Calu3 (cell line): Measurements from ENCODE around the gene C14orf180. TPM values are rescaled to one million over a fixed set of nuclear protein-coding genes. Genes with fewer than 3 reads are reported as not detected.

Source experiments
- BruUV-seq: library from RNA; stranded (reverse); fragments of 400-500 nt; replicated peaks from 2 replicates; lab custom pipeline; 2021; lab: Mats Ljungman, UMichigan
- CTCF ChIA-PET: fragments of 300-600 bp; sonication (Branson Sonifier 250); formaldehyde crosslinking; loops from one replicate; lab custom pipeline; 2022; ENCODE audit warnings: antibody characterized with exemption; lab: Charles Lee
- DNase-seq: peaks from one replicate; pipeline ENCODE4 v3.0.0; 2022
- H3K27ac Mint-ChIP-seq: one replicate; pipeline ENCODE4 v1.8.0; 2022; ENCODE audit warnings: mixed read lengths; ENCODE audit not compliant: unreplicated experiment
- H3K27me3 Mint-ChIP-seq: one replicate; pipeline ENCODE4 v1.8.0; 2022; ENCODE audit warnings: mixed read lengths; ENCODE audit not compliant: unreplicated experiment
- H3K36me3 Mint-ChIP-seq: one replicate; pipeline ENCODE4 v1.8.0; 2022; ENCODE audit warnings: mild to moderate bottlenecking, moderate library complexity, mixed read lengths; ENCODE audit not compliant: insufficient read depth, unreplicated experiment
- H3K4me1 Mint-ChIP-seq: one replicate; pipeline ENCODE4 v1.8.0; 2022; ENCODE audit warnings: mild to moderate bottlenecking, low read depth, mixed read lengths; ENCODE audit not compliant: unreplicated experiment
- H3K4me3 Mint-ChIP-seq: one replicate; pipeline ENCODE4 v1.8.0; 2022; ENCODE audit warnings: mild to moderate bottlenecking, low read depth, moderate library complexity, mixed read lengths; ENCODE audit not compliant: unreplicated experiment
- H3K9me3 Mint-ChIP-seq: one replicate; pipeline ENCODE4 v1.8.0; 2022; ENCODE audit warnings: low read depth, mixed read lengths; ENCODE audit not compliant: unreplicated experiment
- intact Hi-C: fragments of 100-400 bp; cut with micrococcal nuclease; formaldehyde crosslinking; loops from one replicate; pipeline ENCODE4 v1.10.0; 2022; ENCODE audit not compliant: unreplicated experiment
- total RNA-seq: library from RNA; stranded (reverse); gene quantifications from 2 replicates; pipeline ENCODE4 v1.2.3, GENCODE V29; 2022
- TF ChIP-seq, protein P1 (sequence below): fragments of 200-600 bp; IDR thresholded peaks from one replicate; pipeline ENCODE4 v1.8.0; 2022; ENCODE audit warnings: antibody characterized with exemption; ENCODE audit not compliant: unreplicated experiment

Gene C14orf180
- total RNA-seq, 1 experiment from 2014 or later: not detected

DNA sequence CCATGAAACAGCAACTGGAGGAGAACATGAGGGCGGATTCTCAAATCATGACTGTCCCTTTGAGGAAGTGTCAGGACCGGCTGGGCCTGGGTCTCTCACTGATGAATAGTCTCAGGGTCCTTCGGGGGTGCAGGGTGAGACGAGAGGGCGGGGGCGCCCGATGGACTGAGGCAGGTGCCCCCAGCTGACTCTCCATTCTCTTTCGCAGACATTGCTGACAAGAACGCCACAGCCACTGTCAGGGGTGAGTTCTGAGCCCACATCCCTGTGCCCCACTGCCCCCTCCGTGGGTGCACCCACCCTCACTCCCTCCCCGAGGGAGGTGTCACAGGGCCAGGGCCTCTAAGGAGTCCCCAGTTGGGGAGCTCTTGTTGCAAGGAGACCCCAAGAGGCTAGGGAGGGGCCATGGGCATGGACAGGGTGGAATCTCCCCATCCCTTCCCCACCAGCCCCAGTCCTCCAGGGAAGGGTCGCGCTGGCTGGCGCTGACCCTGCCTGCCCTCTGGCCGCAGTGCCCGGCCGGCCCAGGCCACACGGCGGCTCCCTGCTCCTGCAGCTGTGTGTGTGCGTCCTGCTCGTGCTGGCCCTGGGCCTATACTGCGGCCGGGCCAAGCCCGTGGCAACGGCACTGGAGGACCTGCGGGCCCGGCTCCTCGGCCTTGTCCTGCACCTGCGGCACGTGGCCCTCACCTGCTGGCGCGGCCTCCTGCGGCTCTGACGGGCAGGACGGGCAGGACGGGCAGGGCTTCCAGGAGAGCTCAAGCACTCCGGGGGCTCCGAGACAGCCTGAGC is 8.7 kb downstream of the C14orf180 start:
- H3K4me1 Mint-ChIP-seq: no peaks in the 10 kb centered on the region
- TF ChIP-seq, protein P1, sequence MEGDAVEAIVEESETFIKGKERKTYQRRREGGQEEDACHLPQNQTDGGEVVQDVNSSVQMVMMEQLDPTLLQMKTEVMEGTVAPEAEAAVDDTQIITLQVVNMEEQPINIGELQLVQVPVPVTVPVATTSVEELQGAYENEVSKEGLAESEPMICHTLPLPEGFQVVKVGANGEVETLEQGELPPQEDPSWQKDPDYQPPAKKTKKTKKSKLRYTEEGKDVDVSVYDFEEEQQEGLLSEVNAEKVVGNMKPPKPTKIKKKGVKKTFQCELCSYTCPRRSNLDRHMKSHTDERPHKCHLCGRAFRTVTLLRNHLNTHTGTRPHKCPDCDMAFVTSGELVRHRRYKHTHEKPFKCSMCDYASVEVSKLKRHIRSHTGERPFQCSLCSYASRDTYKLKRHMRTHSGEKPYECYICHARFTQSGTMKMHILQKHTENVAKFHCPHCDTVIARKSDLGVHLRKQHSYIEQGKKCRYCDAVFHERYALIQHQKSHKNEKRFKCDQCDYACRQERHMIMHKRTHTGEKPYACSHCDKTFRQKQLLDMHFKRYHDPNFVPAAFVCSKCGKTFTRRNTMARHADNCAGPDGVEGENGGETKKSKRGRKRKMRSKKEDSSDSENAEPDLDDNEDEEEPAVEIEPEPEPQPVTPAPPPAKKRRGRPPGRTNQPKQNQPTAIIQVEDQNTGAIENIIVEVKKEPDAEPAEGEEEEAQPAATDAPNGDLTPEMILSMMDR: no peak
- no peak for DNase-seq
- intact Hi-C loops: no loop called here
- H3K9me3 Mint-ChIP-seq: no peaks in the 10 kb centered on the region
- no TSS peak for BruUV-seq
- CTCF ChIA-PET: interaction anchor here (0.9 kb wide), 1 partner anchor 12 kb away, joined by 3 read pairs; no protein-coding TSS in a partner anchor
- H3K36me3 Mint-ChIP-seq: no peaks in the 10 kb centered on the region
- peaks cover 74% of the 10 kb centered on the region for H3K27me3 Mint-ChIP-seq
- H3K4me3 Mint-ChIP-seq: no peak overlapping the region
- no peak overlapping the region for H3K27ac Mint-ChIP-seq

DNA sequence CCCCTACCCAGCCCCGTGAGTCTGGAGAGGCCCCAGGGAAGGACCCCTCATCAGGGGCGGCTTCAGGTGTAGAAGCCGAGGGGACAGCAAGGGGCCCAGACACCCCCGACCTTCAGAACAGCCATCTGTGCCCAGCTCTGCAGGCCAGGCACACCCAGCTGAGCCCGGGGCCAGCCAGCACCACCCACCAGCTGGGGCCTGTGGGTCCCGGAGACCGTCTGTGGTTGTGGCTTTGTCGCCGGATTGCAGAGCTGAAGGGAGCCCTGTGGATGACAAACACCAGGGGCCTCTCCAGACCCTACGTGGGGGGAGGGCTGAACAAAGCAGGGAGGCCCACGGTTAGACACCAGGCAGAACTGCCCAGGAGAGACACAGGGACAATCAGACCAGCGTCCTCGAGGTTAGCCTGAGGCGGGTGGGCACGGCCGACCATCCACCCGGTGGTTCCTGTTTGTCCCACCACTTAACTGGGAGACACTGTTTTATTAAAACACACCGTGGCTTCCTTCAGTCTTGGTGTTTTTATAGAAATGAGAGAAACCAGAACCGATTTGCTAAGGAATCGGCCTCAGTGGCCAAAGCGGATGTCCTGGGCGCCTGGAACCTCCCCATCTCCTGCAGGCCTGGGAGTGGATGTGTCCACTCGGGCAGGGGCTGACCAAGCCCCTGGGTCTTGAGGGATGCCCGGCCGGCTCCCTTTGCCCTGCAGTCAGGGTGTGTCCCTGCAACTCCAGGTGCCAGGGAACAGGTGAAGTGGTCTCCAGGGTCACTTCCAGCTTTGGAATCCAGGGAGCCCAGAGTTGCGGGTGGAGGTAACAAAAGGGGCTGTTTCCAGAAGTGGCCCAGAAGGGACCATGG is 10.0 kb downstream of the C14orf180 start:
- no TSS peak for BruUV-seq
- intact Hi-C loops: no loop called here
- no peak overlapping the region for H3K27ac Mint-ChIP-seq
- no peak for DNase-seq
- H3K4me1 Mint-ChIP-seq: no peaks in the 10 kb centered on the region
- no peaks in the 10 kb centered on the region for H3K9me3 Mint-ChIP-seq
- no peak overlapping the region for H3K4me3 Mint-ChIP-seq
- TF ChIP-seq, protein P1: no peak
- H3K27me3 Mint-ChIP-seq: peaks cover 74% of the 10 kb centered on the region
- no peaks in the 10 kb centered on the region for H3K36me3 Mint-ChIP-seq
- CTCF ChIA-PET: no interaction called here

DNA sequence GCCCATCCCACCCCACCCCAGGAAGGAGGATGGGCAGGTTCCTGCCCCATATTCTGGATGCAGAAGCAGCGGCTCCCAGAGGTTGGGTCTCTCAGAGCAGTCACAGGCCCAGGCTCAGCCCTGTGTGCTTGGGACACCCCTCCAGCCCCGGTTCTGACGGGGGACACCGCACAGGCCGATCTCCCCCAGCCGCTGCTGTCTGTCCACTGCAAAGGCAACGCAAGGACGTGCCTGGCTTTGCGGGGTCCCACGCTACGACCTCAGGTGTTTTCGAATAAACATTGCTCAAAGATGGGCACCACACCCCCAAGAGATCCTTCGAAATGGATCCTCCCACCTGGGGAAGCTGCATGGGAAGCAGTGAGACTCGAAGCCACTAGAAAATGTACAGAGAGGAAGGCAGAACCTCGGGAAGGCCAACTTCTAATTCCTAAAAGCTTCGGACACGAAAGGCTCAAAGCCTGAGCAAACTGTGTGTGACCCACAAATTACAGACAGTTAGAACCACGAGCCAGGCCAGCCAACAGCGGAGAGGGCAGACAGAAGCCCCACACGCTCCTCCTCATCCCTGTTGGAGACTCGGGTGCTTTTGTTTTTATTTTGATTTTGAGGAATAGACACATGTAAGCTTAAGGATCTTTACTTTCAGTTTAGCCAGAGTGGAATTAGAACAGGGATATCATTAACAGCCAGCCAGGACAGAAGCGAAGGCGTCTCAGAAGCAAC is 10.8 kb downstream of the C14orf180 start:
- intact Hi-C loops: no loop called here
- Mint-ChIP-seq H3K27ac (no peak overlapping the region), H3K36me3 (no peaks in the 10 kb centered on the region), H3K4me1 (no peaks in the 10 kb centered on the region), H3K27me3 (peaks cover 74% of the 10 kb centered on the region), H3K9me3 (no peaks in the 10 kb centered on the region), H3K4me3 (no peak overlapping the region)
- TF ChIP-seq, protein P1: no peak
- CTCF ChIA-PET: no interaction called here
- no TSS peak for BruUV-seq
- no peak for DNase-seq

DNA sequence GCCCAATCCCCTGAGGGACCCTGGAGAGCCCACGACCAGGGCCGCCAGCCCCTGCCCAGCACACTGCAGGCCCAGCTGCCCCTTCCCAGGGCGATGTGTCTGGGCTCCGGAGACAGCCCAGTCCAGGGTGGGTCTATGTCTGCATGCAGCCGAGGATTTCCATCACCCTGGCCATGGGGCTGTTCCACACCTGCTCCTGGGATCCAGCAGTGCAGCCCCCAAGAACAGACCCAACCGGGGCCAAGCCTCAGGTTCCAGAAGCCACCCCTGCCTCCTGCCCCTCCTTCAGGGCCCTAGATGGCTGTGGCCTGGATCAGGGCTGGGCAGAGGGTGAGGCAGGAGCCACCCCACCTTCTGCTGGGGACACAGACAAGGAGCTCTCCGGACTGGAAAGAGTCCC is 11.5 kb downstream of the C14orf180 start:
- H3K27ac Mint-ChIP-seq: no peak overlapping the region
- CTCF ChIA-PET: no interaction called here
- no peaks in the 10 kb centered on the region for H3K36me3 Mint-ChIP-seq
- intact Hi-C loops: no loop called here
- H3K4me3 Mint-ChIP-seq: no peak overlapping the region
- peaks cover 74% of the 10 kb centered on the region for H3K27me3 Mint-ChIP-seq
- H3K4me1 Mint-ChIP-seq: no peaks in the 10 kb centered on the region
- no peak for DNase-seq
- no peaks in the 10 kb centered on the region for H3K9me3 Mint-ChIP-seq
- no TSS peak for BruUV-seq
- TF ChIP-seq, protein P1: no peak
